GM12878 (cell line): ENCODE measurements around the gene DOCK2. TPM values are rescaled to one million over a fixed set of nuclear protein-coding genes. Genes with fewer than 3 reads are reported as not detected.

Experiments used
- BACH1 ChIP-seq: fragments of 450-650 bp; IDR thresholded peaks from 2 replicates; pipeline ENCODE4 v1.6.1; 2017; ENCODE audit warnings: mild to moderate bottlenecking, borderline replicate concordance
- CEBPB ChIP-seq, 2 experiments: fragments of 150-350 bp in 1 of 2; IDR thresholded peaks; 2 replicates each; pipeline ENCODE4 v1.6.1; 2012 to 2014; ENCODE audit warnings: low read depth in 2 of 2, low read length in 2 of 2, borderline replicate concordance in 1 of 2, inconsistent platforms in 1 of 2
- DPF2 ChIP-seq: fragments of 450-650 bp; IDR thresholded peaks from 2 replicates; pipeline ENCODE4 v1.6.1; 2017; ENCODE audit warnings: mild to moderate bottlenecking
- FOXK2 ChIP-seq: fragments of 450-650 bp; IDR thresholded peaks from 2 replicates; pipeline ENCODE4 v1.6.1; 2017; ENCODE audit warnings: mild to moderate bottlenecking, moderate library complexity
- FOXM1 ChIP-seq: IDR thresholded peaks from 2 replicates; pipeline ENCODE4 v1.6.1; 2012; ENCODE audit warnings: low read depth, mild to moderate bottlenecking, inconsistent platforms, low read length, moderate library complexity
- PML ChIP-seq: IDR thresholded peaks from 2 replicates; pipeline ENCODE4 v1.6.1; 2012; ENCODE audit warnings: low read length, inconsistent platforms
- RCOR1 ChIP-seq: conservative IDR thresholded peaks from 2 replicates; pipeline ENCODE4 v1.6.1; 2012; ENCODE audit warnings: low read depth, low read length, improper control_type of control experiment
- SMAD1 ChIP-seq: fragments of 450-650 bp; IDR thresholded peaks from 2 replicates; pipeline ENCODE4 v1.6.1; 2018; ENCODE audit warnings: mild to moderate bottlenecking, low read depth; ENCODE audit not compliant: partially characterized antibody
- SPI1 ChIP-seq: IDR thresholded peaks from 2 replicates; pipeline ENCODE4 v1.6.1; 2011; ENCODE audit warnings: low read depth, mild to moderate bottlenecking, low read length, moderate library complexity, borderline replicate concordance; ENCODE audit not compliant: insufficient read depth
- TAF1 ChIP-seq: IDR thresholded peaks from 2 replicates; pipeline ENCODE4 v1.6.1; 2011; ENCODE audit warnings: mild to moderate bottlenecking, low read depth, low read length, borderline replicate concordance
- ZNF207 ChIP-seq: fragments of 450-650 bp; IDR thresholded peaks from 2 replicates; pipeline ENCODE4 v1.6.1; 2014; ENCODE audit warnings: antibody characterized with exemption, mild to moderate bottlenecking, borderline replicate concordance
- ZNF622 ChIP-seq: fragments of 450-650 bp; IDR thresholded peaks from 2 replicates; pipeline ENCODE4 v1.6.1; 2017; ENCODE audit warnings: mild to moderate bottlenecking, inconsistent platforms
- polyA plus RNA-seq, 11 experiments: library from polyadenylated mRNA; depleted of rRNA in 4 of 11; unstranded in 6 of 11; stranded (reverse) in 5 of 11; fragments of >200 nt; fragmentation: Nextera tagmentation in 4 of 11; fragmentation: Illumina TruSeq in 1 of 11; extraction: Ambion mirVana in 4 of 11; extraction: Trizol in 1 of 11; gene quantifications; 1 replicate in 1 of 11; 2 replicates in 10 of 11; pipeline versions ENCODE4 v1.2.1 to v1.2.3, GENCODE V29; 2011 to 2016; ENCODE audit warnings: inconsistent platforms in 2 of 11, missing spikeins in 2 of 11, low read depth in 1 of 11
- total RNA-seq, 4 experiments: library from RNA; depleted of rRNA in 3 of 4; stranded (reverse); fragments of >200 nt in 3 of 4; fragmentation: Illumina TruSeq in 1 of 4; extraction: Trizol in 1 of 4; gene quantifications; 2 replicates each; pipeline versions ENCODE4 v1.2.1 to v1.2.3, GENCODE V29; 2013 to 2021
- TF ChIP-seq, protein P1 (sequence below): fragments of 150-350 bp; IDR thresholded peaks from 2 replicates; pipeline ENCODE4 v1.6.1; 2016; ENCODE audit warnings: low read depth, low read length
- TF ChIP-seq, protein P2 (sequence below): fragments of 450-650 bp; IDR thresholded peaks from 2 replicates; pipeline ENCODE4 v1.6.1; 2016; ENCODE audit warnings: mild to moderate bottlenecking
- TF ChIP-seq, protein P3 (sequence below): fragments of 450-650 bp; IDR thresholded peaks from 2 replicates; pipeline ENCODE4 v1.6.1; 2017; ENCODE audit warnings: mild to moderate bottlenecking, moderate library complexity
- TF ChIP-seq, protein P4 (sequence below): fragments of 150-350 bp; IDR thresholded peaks from 2 replicates; pipeline ENCODE4 v1.6.1; 2014; ENCODE audit warnings: mild to moderate bottlenecking, low read depth, low read length
- TF ChIP-seq, protein P5 (sequence below): IDR thresholded peaks from 2 replicates; pipeline ENCODE4 v1.6.1; 2011; ENCODE audit warnings: mild to moderate bottlenecking, low read depth, low read length, moderate library complexity; ENCODE audit not compliant: insufficient replicate concordance

The DOCK2 gene
- total and polyA plus RNA-seq, 10 of the 15 experiments (the other 5 are each of a cell fraction or from before 2014, with no cell fraction given), result 34.2 to 192 (median 118) TPM

DNA sequence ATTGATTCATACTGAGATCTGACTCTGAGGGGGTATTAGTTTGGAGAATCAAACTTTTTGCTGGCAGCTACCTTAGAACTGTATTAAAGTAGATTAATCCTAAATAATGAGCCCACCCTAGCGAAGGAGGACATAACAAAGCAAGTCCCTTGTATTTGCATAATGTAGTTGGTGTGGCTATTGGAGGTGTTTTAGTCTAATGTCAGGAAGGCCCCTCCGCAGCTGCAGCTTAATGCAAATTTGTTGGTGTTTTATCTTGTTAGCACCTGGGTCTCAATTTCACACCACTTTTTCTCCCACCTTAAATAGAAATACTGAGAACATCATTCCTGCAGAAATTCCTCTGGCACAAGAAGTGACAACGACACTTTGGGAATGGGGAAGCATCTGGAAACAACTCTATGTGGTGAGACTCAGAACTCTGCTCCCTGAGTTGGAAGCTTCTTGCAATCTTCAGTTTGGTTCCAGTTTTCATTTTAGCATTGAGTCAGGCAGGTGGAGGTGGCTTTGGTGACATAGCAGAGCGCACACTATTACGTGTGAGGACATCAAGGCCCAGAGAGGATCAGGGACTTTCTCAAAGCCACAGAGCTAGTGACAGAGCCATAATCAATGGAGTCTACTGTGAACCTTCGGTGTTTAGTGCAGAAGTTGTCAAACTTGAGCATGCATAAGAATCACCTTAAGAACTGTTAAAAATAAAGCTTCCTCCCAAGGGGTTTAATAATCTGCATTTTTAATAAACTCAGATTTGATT lies 33.9 kb downstream of the DOCK2 start (continued):
- TF ChIP-seq, protein P1, sequence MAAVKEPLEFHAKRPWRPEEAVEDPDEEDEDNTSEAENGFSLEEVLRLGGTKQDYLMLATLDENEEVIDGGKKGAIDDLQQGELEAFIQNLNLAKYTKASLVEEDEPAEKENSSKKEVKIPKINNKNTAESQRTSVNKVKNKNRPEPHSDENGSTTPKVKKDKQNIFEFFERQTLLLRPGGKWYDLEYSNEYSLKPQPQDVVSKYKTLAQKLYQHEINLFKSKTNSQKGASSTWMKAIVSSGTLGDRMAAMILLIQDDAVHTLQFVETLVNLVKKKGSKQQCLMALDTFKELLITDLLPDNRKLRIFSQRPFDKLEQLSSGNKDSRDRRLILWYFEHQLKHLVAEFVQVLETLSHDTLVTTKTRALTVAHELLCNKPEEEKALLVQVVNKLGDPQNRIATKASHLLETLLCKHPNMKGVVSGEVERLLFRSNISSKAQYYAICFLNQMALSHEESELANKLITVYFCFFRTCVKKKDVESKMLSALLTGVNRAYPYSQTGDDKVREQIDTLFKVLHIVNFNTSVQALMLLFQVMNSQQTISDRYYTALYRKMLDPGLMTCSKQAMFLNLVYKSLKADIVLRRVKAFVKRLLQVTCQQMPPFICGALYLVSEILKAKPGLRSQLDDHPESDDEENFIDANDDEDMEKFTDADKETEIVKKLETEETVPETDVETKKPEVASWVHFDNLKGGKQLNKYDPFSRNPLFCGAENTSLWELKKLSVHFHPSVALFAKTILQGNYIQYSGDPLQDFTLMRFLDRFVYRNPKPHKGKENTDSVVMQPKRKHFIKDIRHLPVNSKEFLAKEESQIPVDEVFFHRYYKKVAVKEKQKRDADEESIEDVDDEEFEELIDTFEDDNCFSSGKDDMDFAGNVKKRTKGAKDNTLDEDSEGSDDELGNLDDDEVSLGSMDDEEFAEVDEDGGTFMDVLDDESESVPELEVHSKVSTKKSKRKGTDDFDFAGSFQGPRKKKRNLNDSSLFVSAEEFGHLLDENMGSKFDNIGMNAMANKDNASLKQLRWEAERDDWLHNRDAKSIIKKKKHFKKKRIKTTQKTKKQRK, result no peak
- TF ChIP-seq PML (0 out of 2 replicates have a peak, but pooled peaks have one; percentile 7), CEBPB (IDR thresholded peaks at IDR 0.05; ENCODE audit: borderline replicate concordance in 1 of 2, low read depth in 2 of 2, low read length in 2 of 2) (no peak), ZNF622 (no peak), SPI1 (0 out of 2 replicates have a peak, but pooled peaks have one; percentile 24), TAF1 (0 out of 2 replicates have a peak, but pooled peaks have one; percentile 11), FOXK2 (no peak), FOXM1 (no peak), ZNF207 (no peak), RCOR1 (no peak), DPF2 (peak; percentile 94), SMAD1 (no peak), BACH1 (no peak)
- TF ChIP-seq, protein P2, sequence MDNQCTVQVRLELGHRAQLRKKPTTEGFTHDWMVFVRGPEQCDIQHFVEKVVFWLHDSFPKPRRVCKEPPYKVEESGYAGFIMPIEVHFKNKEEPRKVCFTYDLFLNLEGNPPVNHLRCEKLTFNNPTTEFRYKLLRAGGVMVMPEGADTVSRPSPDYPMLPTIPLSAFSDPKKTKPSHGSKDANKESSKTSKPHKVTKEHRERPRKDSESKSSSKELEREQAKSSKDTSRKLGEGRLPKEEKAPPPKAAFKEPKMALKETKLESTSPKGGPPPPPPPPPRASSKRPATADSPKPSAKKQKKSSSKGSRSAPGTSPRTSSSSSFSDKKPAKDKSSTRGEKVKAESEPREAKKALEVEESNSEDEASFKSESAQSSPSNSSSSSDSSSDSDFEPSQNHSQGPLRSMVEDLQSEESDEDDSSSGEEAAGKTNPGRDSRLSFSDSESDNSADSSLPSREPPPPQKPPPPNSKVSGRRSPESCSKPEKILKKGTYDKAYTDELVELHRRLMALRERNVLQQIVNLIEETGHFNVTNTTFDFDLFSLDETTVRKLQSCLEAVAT, result peak; percentile 61; the same call in 1 of the 2 replicates
- TF ChIP-seq, protein P3, sequence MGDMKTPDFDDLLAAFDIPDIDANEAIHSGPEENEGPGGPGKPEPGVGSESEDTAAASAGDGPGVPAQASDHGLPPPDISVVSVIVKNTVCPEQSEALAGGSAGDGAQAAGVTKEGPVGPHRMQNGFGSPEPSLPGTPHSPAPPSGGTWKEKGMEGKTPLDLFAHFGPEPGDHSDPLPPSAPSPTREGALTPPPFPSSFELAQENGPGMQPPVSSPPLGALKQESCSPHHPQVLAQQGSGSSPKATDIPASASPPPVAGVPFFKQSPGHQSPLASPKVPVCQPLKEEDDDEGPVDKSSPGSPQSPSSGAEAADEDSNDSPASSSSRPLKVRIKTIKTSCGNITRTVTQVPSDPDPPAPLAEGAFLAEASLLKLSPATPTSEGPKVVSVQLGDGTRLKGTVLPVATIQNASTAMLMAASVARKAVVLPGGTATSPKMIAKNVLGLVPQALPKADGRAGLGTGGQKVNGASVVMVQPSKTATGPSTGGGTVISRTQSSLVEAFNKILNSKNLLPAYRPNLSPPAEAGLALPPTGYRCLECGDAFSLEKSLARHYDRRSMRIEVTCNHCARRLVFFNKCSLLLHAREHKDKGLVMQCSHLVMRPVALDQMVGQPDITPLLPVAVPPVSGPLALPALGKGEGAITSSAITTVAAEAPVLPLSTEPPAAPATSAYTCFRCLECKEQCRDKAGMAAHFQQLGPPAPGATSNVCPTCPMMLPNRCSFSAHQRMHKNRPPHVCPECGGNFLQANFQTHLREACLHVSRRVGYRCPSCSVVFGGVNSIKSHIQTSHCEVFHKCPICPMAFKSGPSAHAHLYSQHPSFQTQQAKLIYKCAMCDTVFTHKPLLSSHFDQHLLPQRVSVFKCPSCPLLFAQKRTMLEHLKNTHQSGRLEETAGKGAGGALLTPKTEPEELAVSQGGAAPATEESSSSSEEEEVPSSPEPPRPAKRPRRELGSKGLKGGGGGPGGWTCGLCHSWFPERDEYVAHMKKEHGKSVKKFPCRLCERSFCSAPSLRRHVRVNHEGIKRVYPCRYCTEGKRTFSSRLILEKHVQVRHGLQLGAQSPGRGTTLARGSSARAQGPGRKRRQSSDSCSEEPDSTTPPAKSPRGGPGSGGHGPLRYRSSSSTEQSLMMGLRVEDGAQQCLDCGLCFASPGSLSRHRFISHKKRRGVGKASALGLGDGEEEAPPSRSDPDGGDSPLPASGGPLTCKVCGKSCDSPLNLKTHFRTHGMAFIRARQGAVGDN, result peak; percentile 51; the same call in 1 of the 2 replicates
- TF ChIP-seq, protein P4, sequence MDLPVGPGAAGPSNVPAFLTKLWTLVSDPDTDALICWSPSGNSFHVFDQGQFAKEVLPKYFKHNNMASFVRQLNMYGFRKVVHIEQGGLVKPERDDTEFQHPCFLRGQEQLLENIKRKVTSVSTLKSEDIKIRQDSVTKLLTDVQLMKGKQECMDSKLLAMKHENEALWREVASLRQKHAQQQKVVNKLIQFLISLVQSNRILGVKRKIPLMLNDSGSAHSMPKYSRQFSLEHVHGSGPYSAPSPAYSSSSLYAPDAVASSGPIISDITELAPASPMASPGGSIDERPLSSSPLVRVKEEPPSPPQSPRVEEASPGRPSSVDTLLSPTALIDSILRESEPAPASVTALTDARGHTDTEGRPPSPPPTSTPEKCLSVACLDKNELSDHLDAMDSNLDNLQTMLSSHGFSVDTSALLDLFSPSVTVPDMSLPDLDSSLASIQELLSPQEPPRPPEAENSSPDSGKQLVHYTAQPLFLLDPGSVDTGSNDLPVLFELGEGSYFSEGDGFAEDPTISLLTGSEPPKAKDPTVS, result 0 out of 2 replicates have a peak, but pooled peaks have one; percentile 11
- TF ChIP-seq, protein P5, sequence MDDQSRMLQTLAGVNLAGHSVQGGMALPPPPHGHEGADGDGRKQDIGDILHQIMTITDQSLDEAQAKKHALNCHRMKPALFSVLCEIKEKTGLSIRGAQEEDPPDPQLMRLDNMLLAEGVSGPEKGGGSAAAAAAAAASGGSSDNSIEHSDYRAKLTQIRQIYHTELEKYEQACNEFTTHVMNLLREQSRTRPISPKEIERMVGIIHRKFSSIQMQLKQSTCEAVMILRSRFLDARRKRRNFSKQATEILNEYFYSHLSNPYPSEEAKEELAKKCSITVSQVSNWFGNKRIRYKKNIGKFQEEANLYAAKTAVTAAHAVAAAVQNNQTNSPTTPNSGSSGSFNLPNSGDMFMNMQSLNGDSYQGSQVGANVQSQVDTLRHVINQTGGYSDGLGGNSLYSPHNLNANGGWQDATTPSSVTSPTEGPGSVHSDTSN, result no peak
